Smooth muscle cell of bladder (primary cell): ENCODE measurements around the gene KRTAP1-5. TPM values are rescaled to one million over a fixed set of nuclear protein-coding genes. Genes with fewer than 3 reads are reported as not detected.

ENCODE experiments used
- total RNA-seq: library from RNA; depleted of rRNA; stranded (reverse); fragments of >200 nt; gene quantifications from 2 replicates; pipeline ENCODE4 v1.2.3, GENCODE V29; 2014

Gene KRTAP1-5, protein sequence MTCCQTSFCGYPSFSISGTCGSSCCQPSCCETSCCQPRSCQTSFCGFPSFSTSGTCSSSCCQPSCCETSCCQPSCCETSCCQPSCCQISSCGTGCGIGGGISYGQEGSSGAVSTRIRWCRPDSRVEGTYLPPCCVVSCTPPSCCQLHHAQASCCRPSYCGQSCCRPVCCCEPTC
- 0.57 and 0.83 TPM in 2 replicates for total RNA-seq

DNA sequence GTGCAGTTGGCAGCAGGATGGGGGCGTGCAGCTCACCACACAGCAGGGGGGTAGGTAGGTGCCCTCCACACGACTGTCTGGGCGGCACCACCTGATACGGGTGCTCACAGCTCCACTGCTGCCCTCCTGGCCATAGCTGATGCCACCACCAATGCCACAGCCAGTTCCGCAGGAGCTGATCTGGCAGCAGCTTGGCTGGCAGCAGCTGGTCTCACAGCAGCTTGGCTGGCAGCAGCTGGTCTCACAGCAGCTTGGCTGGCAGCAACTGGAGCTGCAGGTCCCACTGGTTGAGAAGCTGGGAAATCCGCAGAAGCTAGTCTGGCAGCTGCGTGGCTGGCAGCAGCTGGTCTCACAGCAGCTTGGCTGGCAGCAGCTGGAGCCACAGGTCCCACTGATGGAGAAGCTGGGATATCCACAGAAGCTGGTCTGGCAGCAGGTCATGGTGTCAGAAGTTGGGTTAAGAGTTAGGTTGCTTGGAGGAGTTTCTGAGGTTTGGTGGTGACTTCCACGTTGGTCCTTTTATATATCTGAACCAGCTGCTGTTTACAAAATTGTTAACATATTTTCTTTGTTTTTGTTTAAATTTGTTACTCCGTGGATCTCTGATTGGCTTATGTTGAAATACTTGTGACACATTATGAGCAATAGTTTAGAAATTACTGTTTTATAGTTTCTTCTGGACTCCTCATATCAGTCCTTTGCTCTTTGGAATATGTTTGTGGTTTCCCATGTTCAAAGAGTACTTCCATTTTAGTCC is at the start of gene KRTAP1-5:
Gene KRTAP1-5, minus strand, starts transcription at position 494 of the 757 bp plus-strand sequence. Its CDS starts 53 bp downstream, at position 441.

GRCh38 chr17:41065829-41066624 is 39.0 kb upstream of the KRTAP1-5 start, which contains the start of gene KRTAP2-4:
Gene KRTAP2-4, minus strand, starts transcription at chr17:41065879. Its CDS starts 34 bp downstream, at chr17:41065845.

GRCh38 chr17:41060052-41060604 is 33.1 kb upstream of the KRTAP1-5 start, which contains the start of gene KRTAP2-3:
Gene KRTAP2-3, minus strand, starts transcription at chr17:41060114. Its CDS starts 64 bp downstream, at chr17:41060050.

DNA sequence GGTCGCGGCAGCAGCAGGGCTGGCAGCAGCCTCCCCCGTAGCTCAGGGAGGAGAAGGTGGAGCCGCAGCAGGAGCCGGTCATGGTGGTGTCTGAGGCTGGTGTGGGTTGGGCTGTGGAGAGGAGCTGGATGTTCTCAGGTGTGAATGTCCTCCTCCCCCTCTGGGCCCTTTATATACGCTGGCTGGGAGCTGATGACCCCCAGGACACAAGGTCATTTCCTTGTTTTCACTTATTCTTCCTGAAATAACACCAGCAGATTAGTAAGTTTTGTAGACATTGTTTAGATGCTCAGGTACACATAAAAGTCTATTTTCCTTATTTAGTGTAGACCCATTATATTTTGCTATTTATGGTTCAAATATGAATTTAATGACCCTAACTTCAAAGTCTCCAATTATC is 28.1 kb upstream of the KRTAP1-5 start, which contains the start of gene KRTAP2-2:
Gene KRTAP2-2, minus strand, starts transcription at position 101 of the 400 bp plus-strand sequence. Its CDS starts 19 bp downstream, at position 82.

DNA sequence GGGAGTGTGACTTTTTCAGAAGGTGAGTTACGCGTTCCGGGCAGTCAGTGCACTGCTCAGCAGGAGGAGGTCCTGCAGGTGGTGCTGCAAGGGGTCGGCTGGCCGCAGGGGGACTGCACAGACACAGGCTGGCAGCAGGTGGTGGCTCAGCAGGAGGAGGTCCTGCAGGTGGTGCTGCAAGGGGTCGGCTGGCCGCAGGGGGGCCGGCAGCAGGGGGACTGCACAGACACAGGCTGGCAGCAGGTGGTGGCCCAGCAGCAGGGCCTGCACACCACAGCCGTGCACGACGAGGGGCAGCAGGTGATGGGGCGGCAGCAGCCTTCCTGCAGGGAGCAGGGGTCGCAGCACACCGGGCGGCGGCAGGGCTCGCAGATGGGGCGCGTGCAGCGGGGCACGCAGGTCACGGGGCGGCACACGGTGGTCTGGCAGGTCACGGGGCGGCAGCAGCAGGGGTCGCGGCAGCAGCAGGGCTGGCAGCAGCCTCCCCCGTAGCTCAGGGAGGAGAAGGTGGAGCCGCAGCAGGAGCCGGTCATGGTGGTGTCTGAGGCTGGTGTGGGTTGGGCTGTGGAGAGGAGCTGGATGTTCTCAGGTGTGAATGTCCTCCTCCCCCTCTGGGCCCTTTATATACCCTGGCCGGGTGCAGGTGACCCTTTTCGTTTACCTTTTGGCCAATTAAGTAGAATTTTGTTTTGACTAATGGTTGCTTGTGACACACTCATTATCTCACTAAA is 19.9 kb upstream of the KRTAP1-5 start, which contains the start of gene KRTAP2-1:
Gene KRTAP2-1, minus strand, starts transcription at position 582 of the 731 bp plus-strand sequence. Its CDS starts 49 bp downstream, at position 533.

GRCh38 chr17:41040783-41041571 is 14.0 kb upstream of the KRTAP1-5 start, which contains the start of gene KRTAP1-1:
Gene KRTAP1-1, minus strand, starts transcription at chr17:41041450. Its CDS starts 53 bp downstream, at chr17:41041397.

GRCh38 chr17:41034346-41034935 is 7.4 kb upstream of the KRTAP1-5 start, which contains the start of gene KRTAP1-3:
Gene KRTAP1-3, minus strand, starts transcription at chr17:41034874. Its CDS starts 53 bp downstream, at chr17:41034821.

GRCh38 chr17:41029633-41030245 is 2.7 kb upstream of the KRTAP1-5 start, which contains the start of gene KRTAP1-4:
Gene KRTAP1-4, minus strand, starts transcription at chr17:41030195. Its CDS starts 117 bp downstream, at chr17:41030078.

DNA sequence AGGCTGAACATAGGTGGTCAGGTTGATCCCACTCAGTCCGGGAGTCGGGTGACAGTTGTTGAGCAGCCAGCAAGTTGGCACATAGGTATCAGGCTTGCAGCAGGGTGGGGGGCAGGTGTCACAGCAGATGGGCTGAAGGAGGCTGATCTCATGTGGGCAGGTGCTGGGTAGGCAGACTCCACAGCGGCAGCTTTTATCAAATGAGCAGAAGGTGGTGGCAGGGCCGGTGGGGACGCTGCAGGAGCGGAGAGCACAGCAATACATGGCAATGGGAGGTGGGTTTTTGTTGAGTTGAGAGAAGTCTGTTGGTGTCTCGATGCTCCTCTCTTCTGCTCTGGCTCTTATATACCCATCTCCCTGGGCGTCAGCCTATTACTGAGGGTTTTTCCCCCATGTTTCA is 18.2 kb downstream of the KRTAP1-5 start, which contains the start of gene KRTAP3-1:
Gene KRTAP3-1, minus strand, starts transcription at position 318 of the 400 bp plus-strand sequence. Its CDS starts 54 bp downstream, at position 264.

GRCh38 chr17:40999563-40999962 is 27.4 kb downstream of the KRTAP1-5 start, which contains the start of gene KRTAP3-2:
Gene KRTAP3-2, minus strand, starts transcription at chr17:40999906. Its CDS starts 53 bp downstream, at chr17:40999853.

DNA sequence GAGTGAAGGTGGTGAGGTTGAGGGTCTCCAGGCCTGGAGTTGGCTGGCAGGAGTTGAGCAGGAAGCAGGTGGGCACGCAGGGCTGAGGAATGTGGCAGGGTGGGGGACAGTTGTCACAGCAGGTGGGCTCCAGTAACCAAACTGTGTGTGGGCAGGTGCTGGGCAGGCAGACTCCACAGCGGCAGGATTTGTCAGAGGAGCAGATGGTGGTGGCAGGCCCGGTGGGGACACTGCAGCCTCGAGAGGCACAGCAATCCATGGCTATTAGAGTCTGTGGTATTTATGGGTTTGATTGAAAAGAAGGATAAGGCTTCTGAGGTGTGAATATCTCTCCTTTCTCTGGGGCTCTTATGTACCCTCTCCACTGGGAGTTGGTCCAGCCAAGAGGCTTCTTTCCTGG is 33.2 kb downstream of the KRTAP1-5 start, which contains the start of gene KRTAP3-3:
Gene KRTAP3-3, minus strand, starts transcription at position 326 of the 400 bp plus-strand sequence. Its CDS starts 67 bp downstream, at position 259.

GRCh38 chr17:40984226-40984625 is 42.8 kb downstream of the KRTAP1-5 start, which contains the start of gene KRT40:
Gene KRT40, minus strand, starts transcription at chr17:40984326. Its CDS starts 53 bp downstream, at chr17:40984273.

Other genes starting within 250 kb of the KRTAP1-5 start
- not detected in 2 replicates for gene KRT27, start 244.7 kb downstream of the KRTAP1-5 start, total RNA-seq
- not detected in 2 replicates for gene KRT28, start 227.2 kb downstream of the KRTAP1-5 start, total RNA-seq
- 1.9 and 2.4 TPM in 2 replicates for gene KRT10, start 204.6 kb downstream of the KRTAP1-5 start, total RNA-seq
- not detected in 2 replicates for gene KRT12, start 160.0 kb downstream of the KRTAP1-5 start, total RNA-seq
- not detected in 2 replicates for gene KRT20, start 142.0 kb downstream of the KRTAP1-5 start, total RNA-seq
- gene KRT23, start 89.6 kb downstream of the KRTAP1-5 start, total RNA-seq = under 0.01 and 0.46 TPM in 2 replicates
- gene KRT39, start 60.3 kb downstream of the KRTAP1-5 start, total RNA-seq = not detected in 2 replicates
- not detected in 2 replicates for gene KRT40, start 42.9 kb downstream of the KRTAP1-5 start, total RNA-seq
- not detected in 2 replicates for gene KRTAP3-3, start 33.0 kb downstream of the KRTAP1-5 start, total RNA-seq
- gene KRTAP3-2, start 27.3 kb downstream of the KRTAP1-5 start, total RNA-seq = not detected in 2 replicates
- gene KRTAP3-1, start 18.1 kb downstream of the KRTAP1-5 start, total RNA-seq = not detected in 2 replicates
- not detected in 2 replicates for gene KRTAP1-4, start 3.0 kb upstream of the KRTAP1-5 start, total RNA-seq
- gene KRTAP1-3, start 7.7 kb upstream of the KRTAP1-5 start, total RNA-seq = not detected in 2 replicates
- gene KRTAP1-1, start 14.2 kb upstream of the KRTAP1-5 start, total RNA-seq = not detected in 2 replicates
- not detected in 2 replicates for gene KRTAP2-1, start 20.1 kb upstream of the KRTAP1-5 start, total RNA-seq
- not detected in 2 replicates for gene KRTAP2-2, start 28.0 kb upstream of the KRTAP1-5 start, total RNA-seq
- not detected in 2 replicates for gene KRTAP2-3, start 32.9 kb upstream of the KRTAP1-5 start, total RNA-seq
- gene KRTAP2-4, start 38.7 kb upstream of the KRTAP1-5 start, total RNA-seq = not detected in 2 replicates
- gene KRTAP4-7, start 56.9 kb upstream of the KRTAP1-5 start, total RNA-seq = not detected in 2 replicates
- not detected in 2 replicates for gene KRTAP4-8, start 70.9 kb upstream of the KRTAP1-5 start, total RNA-seq
- gene KRTAP4-16, start 75.0 kb upstream of the KRTAP1-5 start, total RNA-seq = not detected in 2 replicates
- not detected in 2 replicates for gene KRTAP4-9, start 78.2 kb upstream of the KRTAP1-5 start, total RNA-seq
- gene KRTAP4-11, start 91.2 kb upstream of the KRTAP1-5 start, total RNA-seq = not detected in 2 replicates
- not detected in 2 replicates for gene KRTAP4-12, start 97.0 kb upstream of the KRTAP1-5 start, total RNA-seq
- gene KRTAP4-6, start 113.3 kb upstream of the KRTAP1-5 start, total RNA-seq = not detected in 2 replicates
- gene KRTAP4-5, start 122.6 kb upstream of the KRTAP1-5 start, total RNA-seq = not detected in 2 replicates
- not detected in 2 replicates for gene KRTAP4-4, start 133.5 kb upstream of the KRTAP1-5 start, total RNA-seq
- gene KRTAP4-3, start 141.0 kb upstream of the KRTAP1-5 start, total RNA-seq = not detected in 2 replicates
- not detected in 2 replicates for gene KRTAP4-2, start 151.0 kb upstream of the KRTAP1-5 start, total RNA-seq
- not detected in 2 replicates for gene KRTAP4-1, start 157.7 kb upstream of the KRTAP1-5 start, total RNA-seq
- gene KRTAP9-1, start 162.7 kb upstream of the KRTAP1-5 start, total RNA-seq = not detected in 2 replicates
- gene KRTAP9-2, start 199.4 kb upstream of the KRTAP1-5 start, total RNA-seq = not detected in 2 replicates
- not detected in 2 replicates for gene KRTAP9-3, start 205.2 kb upstream of the KRTAP1-5 start, total RNA-seq
- gene KRTAP9-8, start 210.8 kb upstream of the KRTAP1-5 start, total RNA-seq = not detected in 2 replicates
- gene KRTAP9-4, start 222.5 kb upstream of the KRTAP1-5 start, total RNA-seq = not detected in 2 replicates
- not detected in 2 replicates for gene KRTAP9-9, start 228.2 kb upstream of the KRTAP1-5 start, total RNA-seq
- gene KRTAP9-6, start 238.2 kb upstream of the KRTAP1-5 start, total RNA-seq = not detected in 2 replicates
- not detected in 2 replicates for gene KRTAP9-7, start 248.5 kb upstream of the KRTAP1-5 start, total RNA-seq